GM13976 (cell line): ENCODE data around the gene SLC1A3.
"Not testable (repeated sequence)": the region's sequence is repeated elsewhere in the genome, so short reads cannot be mapped to it uniquely, and the experiment has no call there.

Experiments used
- DNase-seq: peaks from one replicate; pipeline ENCODE4 v3.0.0; 2012; ENCODE audit warnings: low spot score
- CTCF ChIP-seq: IDR thresholded peaks from 2 replicates; pipeline ENCODE4 v1.5.1; 2012; ENCODE audit warnings: borderline replicate concordance, mild to moderate bottlenecking; ENCODE audit not compliant: insufficient read depth; ENCODE audit errors: extremely low read depth, missing control alignments, control extremely low read depth
- in situ Hi-C: fragments of 300-500 bp; cut with MboI; formaldehyde crosslinking; loops from one replicate; pipeline ENCODE4 v1.12.0; 2022; ENCODE audit warnings: low sequenced_read_pairs, mixed read lengths, inconsistent platforms; ENCODE audit not compliant: unreplicated experiment

The SLC1A3 gene

GRCh38 chr5:36587354-36587753 lies 19.1 kb upstream of the SLC1A3 start:
- in situ Hi-C loops = no loop called here
- no peak for DNase-seq
- TF ChIP-seq CTCF = no peak

- DNase-seq, in situ Hi-C loops: not testable (repeated sequence)
Observed at GRCh38 chr5:36589735-36590134, 16.7 kb upstream of the SLC1A3 start.

GRCh38 chr5:36590513-36591286 lies 15.7 kb upstream of the SLC1A3 start:
- in situ Hi-C loops = no loop called here
- DNase-seq = no peak
- no peak for TF ChIP-seq CTCF

GRCh38 chr5:36593867-36594266 lies 12.5 kb upstream of the SLC1A3 start:
- in situ Hi-C loops = no loop called here
- no peak for TF ChIP-seq CTCF
- DNase-seq = no peak

- TF ChIP-seq CTCF = no peak
- DNase-seq = no peak
- in situ Hi-C loops = no loop called here
Observed at GRCh38 chr5:36596247-36596646, 10.2 kb upstream of the SLC1A3 start.

- in situ Hi-C loops = no loop called here
- DNase-seq = no peak
- TF ChIP-seq CTCF = no peak
Observed at GRCh38 chr5:36596756-36597155, 9.7 kb upstream of the SLC1A3 start.

- in situ Hi-C loops = no loop called here
- no peak for TF ChIP-seq CTCF
Observed at GRCh38 chr5:36598045-36598444, 8.4 kb upstream of the SLC1A3 start.

More at GRCh38 chr5:36598045-36598444, 8.4 kb upstream of the SLC1A3 start:
- no peak for DNase-seq
